Stimulated activated CD8-positive, alpha-beta memory T cell treated with anti-CD3 and anti-CD28 coated beads, Interleukin-15, amount 100 ng/mL, for 48 hours (primary cell): ENCODE results near the gene RCOR1.
"Not testable (repeated sequence)": the region's sequence is repeated elsewhere in the genome, so short reads cannot be mapped to it uniquely, and the experiment has no call there.

Experiments
- DNase-seq, 2 donors: peaks; one replicate each; pipeline ENCODE4 v3.0.0-alpha.2; 2020; ENCODE audit warnings: low read depth in 2 of 2

Gene RCOR1

DNA sequence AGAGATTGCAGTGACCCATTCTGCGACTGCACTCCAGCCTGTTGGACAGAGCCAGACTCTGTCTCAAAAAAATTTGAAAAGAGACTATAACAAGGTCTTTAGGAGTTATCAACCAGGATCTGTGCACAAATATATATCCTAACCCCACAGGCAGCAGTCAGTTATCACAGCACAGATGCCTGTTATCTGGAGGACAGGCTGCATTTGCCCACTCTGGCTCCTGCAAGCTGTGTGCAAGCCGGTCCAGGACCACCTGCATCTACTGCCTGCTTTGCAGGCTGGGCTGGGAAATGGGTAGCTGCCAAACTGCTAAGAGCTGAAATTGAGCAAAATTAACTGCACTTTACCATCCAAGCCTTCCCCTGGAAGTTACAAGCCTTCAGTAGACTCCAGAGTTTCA lies 21.4 kb upstream of the RCOR1 start:
- no peak for DNase-seq

DNA sequence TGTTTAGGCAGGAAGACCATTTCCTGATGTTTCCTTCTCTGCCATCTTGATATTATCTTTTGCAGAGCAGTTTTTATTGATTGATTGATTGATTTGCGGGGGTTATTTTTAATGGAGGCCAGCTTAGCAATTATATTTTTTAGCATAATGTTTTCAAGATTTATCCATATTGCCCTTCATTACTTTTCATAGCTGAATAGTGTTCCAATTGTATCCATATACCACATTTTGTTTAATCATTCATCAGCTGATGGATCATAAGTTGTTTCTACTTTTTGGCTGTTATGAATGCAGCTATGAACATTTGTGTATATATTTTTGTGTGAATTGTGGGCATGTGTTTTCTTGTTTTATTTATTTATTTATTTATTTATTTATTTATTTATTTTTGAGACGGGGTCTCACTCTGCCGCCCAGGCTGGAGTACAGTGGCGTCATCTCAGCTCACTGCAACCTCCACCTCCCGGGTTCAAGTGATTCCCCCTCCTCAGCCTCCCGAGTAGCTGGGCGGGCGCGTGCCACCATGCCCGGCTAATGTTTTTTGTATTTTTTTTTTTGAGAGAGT lies 20.9 kb upstream of the RCOR1 start:
- DNase-seq, result no peak

DNA sequence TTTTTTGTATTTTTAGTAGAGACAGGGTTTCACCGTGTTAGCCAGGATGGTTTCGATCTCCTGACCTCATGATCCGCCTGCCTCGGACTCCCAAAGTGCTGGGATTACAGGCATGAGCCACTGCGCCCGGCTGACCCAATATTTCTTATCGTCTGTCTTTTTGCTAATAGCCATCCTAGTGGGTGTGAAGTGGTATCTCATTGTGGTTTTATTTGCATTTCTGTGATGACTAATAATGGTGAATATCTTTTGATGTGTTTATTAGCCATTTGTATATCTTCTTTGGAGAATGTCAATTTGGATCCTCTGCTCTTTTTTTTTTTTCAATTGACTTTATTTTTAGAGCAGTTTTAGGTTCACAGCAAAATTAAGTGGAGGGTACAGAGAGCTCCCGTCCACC lies 19.3 kb upstream of the RCOR1 start:
- DNase-seq, result not testable (repeated sequence)

DNA sequence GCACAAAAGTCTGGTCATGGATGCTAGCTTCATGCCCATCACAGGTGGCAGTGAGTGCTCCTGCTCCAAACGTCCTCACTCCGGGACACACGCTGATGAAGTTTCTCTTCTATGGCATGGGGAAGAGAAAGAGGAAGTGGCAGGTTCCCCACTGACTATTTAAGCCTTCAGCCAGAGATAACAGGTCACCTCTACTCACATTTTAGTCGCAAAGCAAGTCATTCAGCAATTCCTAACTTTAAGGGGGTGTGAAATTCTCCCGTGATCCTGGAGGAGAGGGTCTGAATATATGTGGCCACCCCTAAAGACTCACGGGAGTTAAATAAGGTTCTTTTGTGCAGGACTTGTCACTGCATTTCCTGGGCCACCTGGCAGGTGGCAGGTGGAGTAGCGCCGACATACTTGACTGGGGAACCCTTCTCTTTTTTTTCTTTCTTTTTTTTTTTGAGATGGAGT lies 18.8 kb upstream of the RCOR1 start:
- DNase-seq, result no peak

DNA sequence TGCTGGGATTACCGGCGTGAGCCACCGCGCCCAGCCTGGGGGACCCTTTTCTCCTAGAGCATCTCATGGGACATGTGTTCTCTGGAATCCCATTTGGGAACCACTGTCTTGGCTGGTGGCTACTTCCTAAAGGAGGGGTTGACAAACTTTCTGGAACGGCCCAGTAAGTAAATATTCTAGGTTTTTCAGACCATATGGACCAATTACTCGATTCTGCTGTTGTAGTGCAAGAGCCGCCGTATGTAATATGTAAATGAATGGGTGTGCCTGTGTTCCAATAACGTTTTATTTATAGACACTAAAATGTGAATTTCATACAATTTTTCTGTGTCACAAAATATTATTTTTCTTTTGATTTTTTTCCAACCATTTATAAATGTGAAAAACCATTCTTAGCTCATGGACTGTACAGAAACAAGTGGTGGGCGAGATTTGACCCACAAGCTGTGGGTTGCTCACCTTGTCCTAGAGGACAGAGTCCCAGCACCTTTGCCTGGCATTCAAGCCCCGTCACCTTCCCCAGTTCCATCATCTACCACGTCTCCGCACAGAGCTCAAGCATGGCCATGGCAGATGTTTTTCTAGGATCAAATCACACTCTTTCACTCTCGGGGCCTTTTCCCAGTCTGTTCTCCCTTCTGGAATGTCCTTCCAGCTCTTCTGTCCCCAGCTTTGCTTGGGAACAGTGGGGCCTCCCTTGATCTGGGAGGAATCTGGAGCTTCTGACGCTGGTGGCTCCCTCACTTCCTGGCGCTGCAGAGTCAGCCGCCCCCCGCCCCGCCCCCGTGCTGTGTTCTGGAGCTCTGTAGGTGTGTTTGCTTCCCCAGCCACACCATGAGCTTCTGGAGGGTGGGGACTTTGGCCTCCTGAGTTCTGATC lies 17.9 kb upstream of the RCOR1 start:
- DNase-seq, result no peak

DNA sequence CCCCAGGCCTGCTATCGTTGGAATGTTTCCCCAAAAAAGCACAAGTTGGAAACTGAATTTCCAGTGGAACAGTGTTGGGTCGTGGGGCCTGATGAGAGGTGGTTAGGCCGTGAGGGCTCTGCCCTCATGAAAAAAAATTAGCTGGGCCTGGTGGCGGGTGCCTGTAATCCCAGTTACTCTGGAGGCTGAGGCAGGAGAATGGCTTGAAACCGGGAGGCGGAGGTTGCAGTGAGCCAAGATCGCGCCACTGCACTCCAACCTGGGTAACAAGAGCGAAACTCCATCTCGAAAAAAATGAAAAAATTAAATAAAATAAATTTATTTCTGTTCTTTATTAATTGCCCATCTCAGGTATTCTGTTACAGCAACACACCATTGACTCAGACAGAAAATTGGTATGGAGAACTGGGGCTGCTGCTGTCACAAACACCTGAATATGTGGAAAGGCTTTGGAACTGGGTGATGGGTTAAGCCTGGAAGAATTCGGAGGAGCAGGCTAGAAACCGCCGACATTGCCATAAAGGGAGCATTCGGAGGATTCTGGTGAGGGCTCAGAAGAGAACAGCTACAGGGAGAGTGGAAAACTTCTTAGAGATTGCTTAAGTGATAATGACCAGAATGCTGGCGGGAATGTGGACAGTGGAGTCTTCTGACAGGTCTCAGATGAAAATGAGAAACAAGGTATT lies 17.1 kb upstream of the RCOR1 start:
- no peak for DNase-seq

DNA sequence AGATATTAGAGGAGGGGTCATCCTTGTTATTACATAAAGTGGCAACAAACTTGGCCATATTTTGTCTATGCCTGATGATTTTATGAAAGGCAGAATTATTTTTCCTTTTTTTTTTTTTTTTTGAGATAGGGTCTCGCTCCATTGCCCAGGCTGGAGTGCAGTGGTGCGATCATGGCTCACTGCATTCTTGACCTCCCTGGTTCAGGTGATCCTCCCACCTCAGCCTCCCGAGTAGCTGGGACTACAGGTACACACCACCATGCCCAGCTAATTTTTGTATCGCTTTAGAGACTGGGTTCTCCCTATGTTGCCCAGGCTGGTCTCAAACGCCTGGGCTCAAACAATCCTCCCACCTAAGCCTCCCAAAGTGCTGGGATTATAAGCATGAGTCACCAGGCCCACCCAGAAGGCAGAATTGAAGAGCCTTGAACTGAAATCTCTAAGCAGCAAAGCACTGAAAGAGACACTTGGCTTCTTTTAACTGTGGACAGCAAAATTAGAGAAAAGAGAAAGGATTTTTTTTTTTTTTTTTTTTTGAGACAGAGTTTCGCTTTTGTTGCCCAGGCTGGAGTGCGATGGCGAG lies 16.5 kb upstream of the RCOR1 start:
- DNase-seq, result not testable (repeated sequence)

DNA sequence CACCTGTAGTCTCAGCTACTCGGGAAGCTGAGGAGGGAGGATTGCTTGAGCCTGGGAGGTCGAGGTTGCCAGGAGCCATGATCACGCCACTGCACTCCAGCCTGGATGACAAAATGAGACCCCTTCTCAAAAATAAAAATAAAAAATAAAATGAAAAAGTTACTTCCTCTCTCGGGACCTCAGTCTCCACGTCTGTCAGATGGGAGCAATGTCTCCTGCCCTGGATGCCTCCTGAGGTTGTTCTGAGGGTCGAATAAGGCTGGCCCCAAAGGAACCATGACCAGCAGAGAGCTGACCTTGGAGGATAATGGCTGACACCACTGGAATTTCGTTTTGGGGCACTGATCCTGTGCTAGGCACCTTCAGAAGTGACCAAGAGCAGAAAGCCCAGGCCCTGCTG lies 13.6 kb upstream of the RCOR1 start:
- DNase-seq, result no peak

DNA sequence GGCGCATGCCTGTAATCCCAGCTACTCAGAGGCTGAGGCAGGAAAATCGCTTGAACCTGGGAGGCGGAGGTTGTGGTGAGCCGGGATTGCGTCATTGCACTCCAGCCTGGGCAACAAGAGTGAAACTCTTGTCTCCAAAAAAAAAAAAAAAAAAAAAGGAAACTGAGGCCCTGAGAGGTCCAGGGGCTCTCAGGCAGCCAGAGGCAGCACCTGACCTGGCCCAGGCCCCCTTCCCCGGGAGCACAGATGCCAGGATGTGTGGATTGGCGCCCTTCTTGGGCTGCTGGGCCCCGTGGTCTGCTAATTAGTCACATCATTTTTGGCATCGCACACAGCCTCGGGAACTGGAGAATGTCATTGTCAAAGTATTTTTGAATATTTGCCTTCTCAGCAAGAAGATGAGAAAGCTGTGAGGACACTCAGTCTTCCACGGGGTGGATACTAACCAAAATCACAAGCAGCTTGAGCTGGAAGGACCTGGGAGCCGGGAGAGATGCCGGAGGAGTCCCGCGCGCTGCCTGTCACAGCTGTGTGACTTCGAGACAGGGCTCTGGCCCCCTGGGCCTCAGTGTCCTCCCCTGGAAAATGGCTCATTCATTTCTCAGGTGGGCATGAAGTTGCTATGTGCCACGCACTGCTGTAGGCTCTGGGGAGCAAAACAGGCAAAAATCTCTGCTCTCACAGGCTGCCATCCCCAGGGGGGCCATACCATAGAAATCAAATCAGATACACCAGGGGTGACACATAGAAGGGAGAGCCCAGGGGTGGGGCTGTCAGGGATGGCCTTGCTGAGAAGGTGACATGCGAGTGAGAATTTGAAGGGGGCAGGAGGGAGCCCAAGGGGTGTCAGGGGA lies 12.5 kb upstream of the RCOR1 start:
- DNase-seq, result no peak

DNA sequence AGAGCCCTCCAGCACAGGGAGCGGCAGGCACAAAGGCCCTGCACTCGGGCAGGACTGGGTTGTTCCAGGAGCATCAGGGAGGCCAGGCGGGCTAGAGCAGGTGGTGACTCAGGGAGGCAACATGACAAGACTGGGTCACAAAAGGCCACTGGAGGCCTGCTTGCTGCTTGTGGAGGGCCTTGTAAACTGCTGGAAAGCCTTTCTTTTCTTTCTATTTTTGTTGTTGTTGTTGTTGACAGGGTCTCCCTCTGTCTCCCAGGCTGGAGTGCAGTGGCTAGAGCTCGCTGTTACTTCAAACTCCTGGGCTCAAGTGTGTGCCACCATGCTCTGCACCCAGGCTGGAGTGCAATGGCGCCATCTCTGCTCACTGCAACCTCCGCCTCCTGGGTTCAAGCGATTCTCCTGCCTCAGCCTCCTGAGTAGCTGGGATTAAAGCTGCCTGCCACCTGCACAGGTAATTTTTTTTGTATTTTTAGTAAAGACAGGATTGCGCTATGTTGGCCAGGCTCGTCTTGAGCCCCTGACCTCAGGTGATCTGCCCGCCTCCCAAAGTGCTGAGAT lies 11.8 kb upstream of the RCOR1 start:
- no peak for DNase-seq

DNA sequence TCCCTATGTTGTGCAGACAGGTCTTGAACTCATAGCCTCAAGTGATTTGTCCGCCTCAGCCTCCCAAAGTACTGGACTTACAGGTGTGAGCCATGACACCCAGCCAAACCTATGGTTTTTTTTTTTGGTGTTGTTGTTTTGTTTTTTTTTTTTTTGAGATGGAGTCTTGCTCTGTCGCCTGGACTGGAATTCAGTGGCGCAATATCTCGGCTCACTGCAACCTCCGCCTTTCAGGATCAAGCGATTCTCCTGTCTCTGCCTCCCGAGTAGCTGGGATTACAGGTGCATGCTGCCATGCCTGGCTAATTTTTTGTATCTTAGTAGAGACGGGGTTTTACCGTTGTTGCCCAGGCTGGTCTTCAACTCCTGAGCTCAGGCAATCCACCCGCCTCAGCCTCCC lies 11.3 kb upstream of the RCOR1 start:
- no peak for DNase-seq

DNA sequence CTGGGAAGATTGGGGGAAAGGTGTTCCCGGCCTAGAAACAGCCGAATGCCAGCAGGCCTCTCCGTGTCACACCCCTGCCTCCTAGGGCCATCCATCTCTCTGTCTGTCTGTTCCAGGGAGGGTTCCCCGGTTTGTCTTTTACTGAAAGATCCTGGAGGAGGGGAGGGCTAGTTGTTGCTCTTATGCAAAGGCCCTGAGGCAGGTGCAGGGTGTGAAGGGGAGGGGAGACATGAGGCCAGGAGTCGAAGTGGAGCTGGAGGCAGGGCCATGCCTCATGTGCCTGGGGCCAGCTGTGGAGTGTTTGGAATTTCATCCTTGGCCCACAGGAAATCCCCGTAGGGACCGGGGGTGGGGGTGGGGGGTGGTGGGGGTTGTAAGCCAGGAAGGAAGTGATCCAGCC lies 8.7 kb upstream of the RCOR1 start:
- no peak for DNase-seq

DNA sequence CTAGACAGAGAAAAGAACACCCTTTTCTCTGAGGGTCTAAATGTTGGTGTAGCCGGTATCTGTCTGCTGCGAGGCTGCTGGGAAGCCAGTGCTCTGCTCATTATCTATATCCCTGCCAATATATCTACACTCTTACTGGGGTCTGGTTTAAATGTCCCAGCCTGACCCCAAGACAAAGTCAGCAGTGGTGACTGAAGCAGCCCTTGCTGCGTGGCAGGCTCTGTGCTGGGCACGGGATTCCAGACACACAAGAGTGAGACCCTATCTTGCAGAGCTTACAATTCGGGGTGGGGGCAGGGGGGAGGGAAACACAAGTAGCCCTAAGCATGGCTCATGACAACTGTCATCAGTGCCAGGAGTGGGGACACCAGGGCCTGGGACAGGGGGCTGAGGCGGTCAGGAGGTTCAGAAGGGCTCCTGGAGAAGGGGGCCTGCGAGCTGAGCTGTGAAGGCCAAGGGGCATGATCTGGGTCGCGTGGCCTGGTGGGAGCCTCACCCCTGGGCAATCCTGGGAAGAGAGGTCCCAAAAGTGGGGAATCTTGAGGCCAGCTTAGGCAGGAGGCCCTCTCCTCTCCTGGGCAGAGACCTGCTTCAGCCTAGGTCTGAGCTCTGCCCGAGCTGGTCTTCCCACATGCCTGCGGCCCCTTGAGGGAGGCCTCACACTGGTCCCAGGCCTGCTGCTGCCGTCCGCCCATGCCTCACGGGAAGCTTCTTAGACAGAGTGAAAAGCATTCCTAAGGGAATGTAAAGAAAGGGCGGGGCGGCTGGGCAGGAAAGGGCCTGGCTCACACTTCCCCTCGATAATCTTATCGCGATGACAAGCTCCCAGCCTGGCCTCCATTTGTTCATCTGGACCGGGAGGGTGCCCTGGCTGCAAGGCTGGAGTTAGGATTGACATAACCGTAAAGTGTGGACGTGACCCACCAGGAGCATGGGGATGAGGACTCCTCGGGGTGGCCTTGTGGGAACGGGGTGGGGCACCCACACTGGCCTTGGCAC lies 7.3 kb upstream of the RCOR1 start:
- DNase-seq, result no peak

DNA sequence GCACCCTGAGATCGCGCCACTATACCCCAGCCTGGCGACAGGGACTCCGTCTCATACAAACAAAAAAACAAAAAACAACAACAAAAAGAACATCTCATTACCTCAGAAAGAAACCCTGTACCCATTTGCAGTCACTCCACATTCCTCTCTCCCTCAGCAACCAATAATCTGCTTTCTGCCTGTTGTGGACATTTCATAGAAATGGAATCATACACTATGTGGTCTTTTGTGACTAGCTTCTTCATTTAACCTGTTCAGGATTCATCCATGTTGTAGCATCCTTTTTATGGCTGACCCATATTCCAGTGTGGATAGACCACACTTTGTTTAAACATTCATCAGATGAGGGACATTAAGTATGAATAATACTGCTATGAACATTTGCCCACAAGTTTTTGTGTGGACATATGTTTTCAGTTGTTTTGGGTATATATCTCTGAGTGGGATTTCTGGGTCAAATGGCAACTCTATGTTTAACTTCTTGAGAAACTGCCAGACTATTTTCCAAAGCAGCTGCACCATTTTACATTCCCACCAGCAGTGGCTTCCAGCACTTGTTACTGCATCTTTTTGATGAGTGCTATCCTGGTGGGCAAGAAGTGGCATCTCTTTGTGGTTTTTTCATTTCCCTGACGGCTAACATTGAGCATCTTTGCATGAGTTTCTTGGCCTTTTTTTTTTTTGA lies 5.9 kb upstream of the RCOR1 start:
- DNase-seq, result no peak

DNA sequence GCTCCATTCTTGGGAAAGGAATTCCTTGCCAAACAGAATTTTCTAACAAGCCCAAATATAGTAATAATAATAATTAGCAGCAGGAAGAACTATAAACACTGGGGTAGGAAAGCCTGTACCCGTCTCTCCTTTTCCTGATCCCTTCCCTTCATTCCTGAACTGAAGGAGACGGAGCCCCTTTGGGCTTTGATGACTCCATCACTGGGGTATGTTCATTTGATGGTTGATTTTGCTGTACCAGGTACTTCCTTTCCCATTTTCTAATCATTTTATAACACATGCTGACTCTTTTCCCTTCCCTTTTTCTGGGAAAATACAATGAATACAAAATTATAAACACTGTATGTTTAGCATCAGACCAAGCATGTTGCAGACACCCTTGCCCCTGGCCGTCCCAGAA lies 3.6 kb upstream of the RCOR1 start:
- no peak for DNase-seq

DNA sequence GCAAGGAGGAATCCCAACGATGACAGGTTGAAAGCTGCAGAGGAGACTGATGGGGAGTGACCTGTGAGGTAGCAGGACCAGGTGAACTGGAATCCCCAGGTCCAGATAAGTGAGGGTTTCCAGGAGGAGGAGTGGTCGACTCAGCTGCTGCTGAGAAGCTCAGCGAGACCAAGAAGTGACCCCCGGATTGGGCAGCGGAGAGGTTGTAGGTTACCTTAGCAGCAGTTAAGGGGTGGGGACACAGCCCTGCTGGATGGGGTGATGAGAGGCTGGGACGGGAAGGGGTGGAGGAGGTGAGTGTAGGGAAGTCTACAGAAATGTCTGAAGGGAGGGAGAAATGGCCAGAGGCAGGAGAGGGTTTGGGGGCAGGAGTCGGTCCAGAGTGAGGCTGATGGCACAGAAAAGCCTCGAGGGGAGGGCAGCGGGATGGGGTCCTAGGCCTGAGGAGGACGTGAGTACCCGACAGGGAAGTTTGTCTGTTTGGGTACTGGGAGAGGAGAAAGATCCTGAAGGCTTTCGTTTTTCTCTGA lies 2.6 kb upstream of the RCOR1 start:
- DNase-seq, result no peak

DNA sequence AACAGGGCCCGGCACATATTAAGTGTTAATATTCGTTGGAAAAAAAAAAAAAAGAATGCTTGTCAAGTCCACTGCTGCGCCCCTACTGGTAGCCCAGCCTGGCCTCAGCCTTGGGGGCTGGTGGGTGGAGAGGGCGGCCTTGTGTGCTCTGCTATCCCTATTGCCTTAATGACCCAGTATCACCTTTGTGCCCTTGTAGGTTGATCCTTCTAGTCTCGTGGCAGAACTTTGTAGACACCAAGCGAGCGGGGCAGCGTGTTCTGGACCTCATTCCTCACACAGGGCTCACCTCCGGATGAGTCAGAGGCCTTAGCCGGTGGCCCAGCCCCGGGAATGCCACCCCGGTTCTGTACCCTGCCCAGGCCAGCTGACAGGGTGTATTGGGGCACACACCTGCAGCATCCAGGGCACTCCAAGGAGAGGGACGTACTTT lies 1.8 kb upstream of the RCOR1 start:
- no peak for DNase-seq

DNA sequence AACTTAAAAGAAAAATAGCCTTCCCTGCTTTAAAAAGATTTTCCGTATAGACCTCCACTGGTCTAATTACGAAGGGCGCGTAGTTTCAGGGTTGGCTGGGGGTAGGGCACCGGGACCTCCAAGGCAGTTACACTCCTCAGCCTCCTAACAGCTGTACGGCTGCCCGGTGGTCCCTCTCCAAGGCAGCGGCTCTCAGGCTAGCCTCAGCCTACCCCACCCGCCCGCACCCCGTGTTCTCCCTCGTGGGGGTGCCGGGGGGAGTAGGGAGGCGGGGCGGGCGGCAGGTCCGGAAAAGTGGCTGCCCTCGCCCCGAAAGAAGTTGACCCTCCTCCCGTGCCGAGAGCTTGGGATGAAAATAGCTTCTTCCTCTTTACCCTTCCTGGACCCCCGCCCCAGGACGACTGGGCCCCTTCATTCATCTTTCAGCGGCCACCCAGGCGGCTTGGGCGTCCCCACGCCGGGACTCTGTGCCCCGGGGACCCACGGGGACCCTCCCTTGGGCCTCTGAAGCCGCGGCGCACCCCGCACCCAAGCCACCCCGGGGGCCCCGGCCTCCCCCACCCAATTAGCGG lies 991 bp upstream of the RCOR1 start:
- DNase-seq, result no peak

DNA sequence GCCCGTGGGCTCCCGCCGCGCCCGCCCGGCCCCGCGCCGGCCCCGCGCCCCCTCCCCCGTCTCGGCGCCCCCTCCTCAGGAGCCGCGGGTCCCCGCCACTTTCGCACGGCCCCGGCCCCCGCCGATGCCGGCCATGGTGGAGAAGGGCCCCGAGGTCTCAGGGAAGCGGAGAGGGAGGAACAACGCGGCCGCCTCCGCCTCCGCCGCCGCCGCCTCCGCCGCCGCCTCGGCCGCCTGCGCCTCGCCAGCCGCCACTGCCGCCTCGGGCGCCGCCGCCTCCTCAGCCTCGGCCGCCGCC lies 263 bp downstream of the RCOR1 start:
- DNase-seq, result no peak
